H1 (cell line): ENCODE results near the gene TRNAU1AP. TPM values are rescaled to one million over a fixed set of nuclear protein-coding genes. Genes with fewer than 3 reads are reported as not detected.

Experiments used
- CEBPB ChIP-seq: IDR thresholded peaks from 2 replicates; pipeline ENCODE4 v1.6.1; 2012; ENCODE audit warnings: low read depth, low read length
- CHD7 ChIP-seq: fragments of 300-600 bp; sonication (generic); IDR thresholded peaks from 2 replicates; pipeline ENCODE4 v1.7.1; 2012; ENCODE audit warnings: low read length, moderate library complexity, mild to moderate bottlenecking, inconsistent platforms; ENCODE audit not compliant: insufficient replicate concordance
- EZH2 ChIP-seq: fragments of 200-600 bp; sonication (generic); IDR thresholded peaks from 2 replicates; pipeline ENCODE4 v1.7.1; 2012; ENCODE audit warnings: low read depth, mild to moderate bottlenecking, moderate library complexity, low read length, inconsistent platforms; ENCODE audit not compliant: severe bottlenecking
- JUND ChIP-seq: IDR thresholded peaks from 2 replicates; pipeline ENCODE4 v1.6.1; 2011; ENCODE audit warnings: mild to moderate bottlenecking, improper control_type of control experiment, low read length
- KDM4A ChIP-seq: IDR thresholded peaks from one replicate; pipeline ENCODE4 v1.7.1; 2012; ENCODE audit warnings: low read depth, mild to moderate bottlenecking, moderate library complexity, low read length, inconsistent platforms; ENCODE audit not compliant: severe bottlenecking
- NANOG ChIP-seq: IDR thresholded peaks from 2 replicates; pipeline ENCODE4 v1.6.1; 2011; ENCODE audit warnings: low read length, low read depth, mild to moderate bottlenecking, inconsistent platforms; ENCODE audit not compliant: insufficient read depth, poor library complexity, severe bottlenecking
- SIX5 ChIP-seq: IDR thresholded peaks from 2 replicates; pipeline ENCODE4 v1.6.1; 2011; ENCODE audit warnings: mild to moderate bottlenecking, low read depth, low read length
- TBP ChIP-seq: IDR thresholded peaks from 2 replicates; pipeline ENCODE4 v1.6.1; 2011; ENCODE audit warnings: low read depth, low read length, improper control_type of control experiment
- polyA plus RNA-seq, 7 experiments: library from polyadenylated mRNA; depleted of rRNA in 3 of 7; stranded (reverse) in 5 of 7; unstranded in 2 of 7; fragments of >200 nt in 5 of 7; fragments of 200-250 nt in 2 of 7; gene quantifications; 1 replicate in 5 of 7; 2 replicates in 1 of 7; 4 replicates in 1 of 7; pipeline versions ENCODE4 v1.2.1 to v1.2.3, GENCODE V29; 2011 to 2013; ENCODE audit warnings: missing spikeins in 2 of 7, mixed read lengths in 2 of 7
- total RNA-seq: library from RNA; stranded (reverse); fragmentation: NEBNext Ultra II Directional; extraction: Animal tissue kit (Norgen Biotek cat#: 25700); gene quantifications from 2 replicates; pipeline ENCODE4 v1.2.1, GENCODE V29; 2021

TRNAU1AP gene
- total and polyA plus RNA-seq, 2 of the 8 experiments (the other 6 are each of a cell fraction or from before 2014, with no cell fraction given) = 35.2 to 37.1 TPM

GRCh38 chr1:28613175-28613574 is 60.3 kb downstream of the TRNAU1AP start (continued):
- no peak for TF ChIP-seq CHD7
- no peak for TF ChIP-seq EZH2
- TF ChIP-seq KDM4A = no peak
- TF ChIP-seq TBP = no peak
- TF ChIP-seq JUND = no peak
- no peak for TF ChIP-seq SIX5
- TF ChIP-seq CEBPB = no peak
- no peak for TF ChIP-seq NANOG
